Measurements from ENCODE around the gene DHRS4. TPM values are rescaled to one million over a fixed set of nuclear protein-coding genes. Genes with fewer than 3 reads are reported as not detected.

The DHRS4 gene
- total RNA-seq, 5 donors from 2014 or later (not counting 1 experiment from before 2014, with no cell fraction given), result 11.1 to 21.4 (median 17.5) TPM

DNA sequence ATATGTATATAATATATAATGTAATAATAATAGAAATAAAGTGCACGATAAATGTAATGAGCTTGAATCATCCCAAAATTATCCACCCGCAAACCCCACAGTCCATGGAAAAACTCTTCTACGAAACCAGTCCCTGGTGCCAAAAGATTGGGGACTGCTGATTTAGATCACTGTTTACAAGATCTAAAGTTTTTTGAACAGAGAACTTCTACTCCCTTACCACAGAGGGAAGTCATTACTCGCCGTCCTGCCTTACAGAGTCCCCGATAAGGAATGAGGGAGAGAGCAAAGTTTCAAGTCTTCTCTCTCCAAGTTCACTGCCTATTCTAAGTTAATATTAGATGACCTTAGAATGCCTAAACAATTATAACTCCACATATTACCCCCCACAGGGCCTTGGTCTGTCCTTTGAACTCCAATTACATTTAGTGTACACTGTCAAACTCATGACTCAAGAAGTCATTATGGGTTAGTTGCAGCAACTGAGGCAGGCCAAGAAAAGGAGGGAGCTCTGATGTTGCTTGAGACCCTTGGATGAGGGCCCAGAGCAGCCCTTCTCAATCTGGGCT, 21.8 kb upstream of the DHRS4 start:
- H3K27me3 Mint-ChIP-seq, result peaks cover 5 to 10% of the 10 kb centered on the region in 2 donors
- no CpG with 5 or more reads among the region's 6 CpGs for WGBS (ENCODE audit: insufficient coverage)
- H3K4me3 Mint-ChIP-seq, result no peak overlapping the region
- H3K9me3 Mint-ChIP-seq, result no peaks in the 10 kb centered on the region
- Histone ChIP-seq H3K4me3 (ENCODE audit: control insufficient read depth in 1 of 2, extremely low read depth in 1 of 2, low read length in 1 of 2) (no peak overlapping the region), H3K36me3 (ENCODE audit: control insufficient read depth in 2 of 2, extremely low read depth in 1 of 2, insufficient read depth in 1 of 2, low read length in 1 of 2) (no peaks in the 10 kb centered on the region), H3K4me1 (ENCODE audit: control insufficient read depth in 1 of 2, extremely low read depth in 1 of 2, insufficient read depth in 2 of 2, low read length in 2 of 2) (no peaks in the 10 kb centered on the region), H3K9me3 (no peaks in the 10 kb centered on the region), H3K27ac (ENCODE audit: low read length) (no peak overlapping the region), H3K27me3 (replicated peaks in 1 of 2; ENCODE audit: control insufficient read depth in 2 of 2, extremely low read depth in 1 of 2, insufficient read depth in 2 of 2, low read length in 1 of 2) (peaks cover 0 to 4% of the 10 kb centered on the region in 2 experiments)
- H3K27ac Mint-ChIP-seq, result no peak overlapping the region
- CTCF ChIA-PET, result interaction anchor here in 1 of 2 donors (0.9 to 1.7 kb wide), 3 partner anchors 12 to 343 kb away, joined by 4 to 6 read pairs (median 5); no protein-coding TSS in a partner anchor
- H3K4me1 Mint-ChIP-seq, result peaks cover 0 to 2% (median 0%) of the 10 kb centered on the region in 3 donors
- no peak for ATAC-seq (replicated peaks in 1 of 4)
- no peak for DNase-seq
- POLR2A ChIA-PET, result no interaction called here
- H3K36me3 Mint-ChIP-seq, result no peaks in the 10 kb centered on the region

DNA sequence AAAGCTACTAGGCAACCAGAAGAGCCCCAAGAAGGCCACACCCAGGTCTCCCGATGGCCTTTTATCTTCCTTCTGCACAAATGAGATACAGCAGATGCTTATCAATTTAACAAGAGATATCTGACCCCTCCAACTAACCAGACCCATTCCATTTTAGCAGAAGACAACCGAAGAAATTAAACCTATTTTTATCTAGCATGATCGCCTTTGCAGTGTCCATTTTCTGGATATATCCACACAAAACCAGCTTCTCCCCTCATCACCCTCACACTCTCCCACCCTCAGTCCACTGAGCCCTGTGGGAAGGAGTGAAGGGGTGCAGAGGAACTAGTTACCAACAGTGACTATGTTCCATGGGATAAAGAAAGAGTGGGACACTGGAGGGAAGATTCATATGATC, 20.9 kb upstream of the DHRS4 start:
- no peak overlapping the region for H3K4me3 Mint-ChIP-seq
- no peak overlapping the region for H3K27ac Mint-ChIP-seq
- H3K27me3 ChIP-seq (replicated peaks in 1 of 2; ENCODE audit: control insufficient read depth in 2 of 2, extremely low read depth in 1 of 2, insufficient read depth in 2 of 2, low read length in 1 of 2), result peaks cover 0 to 4% of the 10 kb centered on the region in 2 experiments
- POLR2A ChIA-PET, result no interaction called here
- no peaks in the 10 kb centered on the region for H3K9me3 Mint-ChIP-seq
- H3K27ac ChIP-seq (ENCODE audit: low read length), result no peak overlapping the region
- CTCF ChIA-PET, result interaction anchor here in 1 of 2 donors (0.5 kb wide), 1 partner anchor 342 kb away, joined by 8 read pairs; no protein-coding TSS in a partner anchor
- H3K36me3 Mint-ChIP-seq, result no peaks in the 10 kb centered on the region
- no peaks in the 10 kb centered on the region for H3K4me1 ChIP-seq (ENCODE audit: control insufficient read depth in 1 of 2, extremely low read depth in 1 of 2, insufficient read depth in 2 of 2, low read length in 2 of 2)
- DNase-seq, result no peak
- H3K4me1 Mint-ChIP-seq, result peaks cover 0 to 2% (median 0%) of the 10 kb centered on the region in 3 donors
- H3K36me3 ChIP-seq (ENCODE audit: control insufficient read depth in 2 of 2, extremely low read depth in 1 of 2, insufficient read depth in 1 of 2, low read length in 1 of 2), result no peaks in the 10 kb centered on the region
- no peak overlapping the region for H3K4me3 ChIP-seq (ENCODE audit: control insufficient read depth in 1 of 2, extremely low read depth in 1 of 2, low read length in 1 of 2)
- peaks cover 5 to 10% of the 10 kb centered on the region in 2 donors for H3K27me3 Mint-ChIP-seq
- H3K9me3 ChIP-seq, result no peaks in the 10 kb centered on the region
- ATAC-seq (replicated peaks in 1 of 4), result no peak
- WGBS (ENCODE audit: insufficient coverage), result 100% methylated on average over 1 of the region's 3 CpGs

DNA sequence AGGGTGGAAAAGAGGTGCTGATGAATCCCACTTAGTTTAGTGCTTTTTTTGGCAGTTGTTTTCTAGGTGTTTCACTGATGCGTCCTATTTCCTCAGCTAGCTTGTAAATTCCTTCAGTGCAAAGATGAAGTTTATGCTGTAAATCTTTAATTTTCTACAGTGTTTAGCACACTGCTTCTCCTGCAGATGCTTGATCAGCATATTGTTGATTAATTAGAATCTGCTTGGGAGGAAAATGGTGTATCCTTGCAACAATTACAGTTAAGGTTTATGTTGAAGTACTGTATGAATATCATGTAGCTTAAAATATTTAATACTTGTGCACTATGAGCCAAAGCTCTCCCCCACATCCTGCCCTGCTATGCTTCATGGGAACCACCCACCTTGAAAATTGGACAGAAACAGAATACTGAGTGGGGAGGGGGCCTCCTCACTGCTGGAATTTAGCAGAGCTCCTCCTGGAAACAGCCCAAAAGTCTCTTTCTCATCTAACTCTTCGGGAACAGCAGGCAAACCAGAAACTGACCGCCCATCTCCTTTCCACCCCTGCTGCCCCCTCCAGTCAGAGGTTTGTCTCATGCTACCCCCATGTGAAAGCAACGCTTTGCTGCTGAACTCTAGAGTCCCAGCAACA, 20.3 kb upstream of the DHRS4 start:
- H3K36me3 Mint-ChIP-seq, result no peaks in the 10 kb centered on the region
- H3K4me1 ChIP-seq (ENCODE audit: control insufficient read depth in 1 of 2, extremely low read depth in 1 of 2, insufficient read depth in 2 of 2, low read length in 2 of 2), result no peaks in the 10 kb centered on the region
- H3K27me3 Mint-ChIP-seq, result peaks cover 5 to 10% of the 10 kb centered on the region in 2 donors
- H3K4me3 Mint-ChIP-seq, result no peak overlapping the region
- H3K27ac Mint-ChIP-seq, result no peak overlapping the region
- no peak for ATAC-seq (replicated peaks in 1 of 4)
- H3K27ac ChIP-seq (ENCODE audit: low read length), result no peak overlapping the region
- POLR2A ChIA-PET, result no interaction called here
- DNase-seq, result no peak
- peaks cover 0 to 4% of the 10 kb centered on the region in 2 experiments for H3K27me3 ChIP-seq (replicated peaks in 1 of 2; ENCODE audit: control insufficient read depth in 2 of 2, extremely low read depth in 1 of 2, insufficient read depth in 2 of 2, low read length in 1 of 2)
- WGBS (ENCODE audit: insufficient coverage), result 75% methylated on average over 3 of the region's 4 CpGs
- no peaks in the 10 kb centered on the region for H3K36me3 ChIP-seq (ENCODE audit: control insufficient read depth in 2 of 2, extremely low read depth in 1 of 2, insufficient read depth in 1 of 2, low read length in 1 of 2)
- CTCF ChIA-PET, result interaction anchor here in 1 of 2 donors (0.5 kb wide), 1 partner anchor 343 kb away, joined by 8 read pairs; no protein-coding TSS in a partner anchor
- no peaks in the 10 kb centered on the region for H3K9me3 ChIP-seq
- H3K4me3 ChIP-seq (ENCODE audit: control insufficient read depth in 1 of 2, extremely low read depth in 1 of 2, low read length in 1 of 2), result no peak overlapping the region
- H3K4me1 Mint-ChIP-seq, result peaks cover 0 to 2% (median 0%) of the 10 kb centered on the region in 3 donors
- no peaks in the 10 kb centered on the region for H3K9me3 Mint-ChIP-seq

DNA sequence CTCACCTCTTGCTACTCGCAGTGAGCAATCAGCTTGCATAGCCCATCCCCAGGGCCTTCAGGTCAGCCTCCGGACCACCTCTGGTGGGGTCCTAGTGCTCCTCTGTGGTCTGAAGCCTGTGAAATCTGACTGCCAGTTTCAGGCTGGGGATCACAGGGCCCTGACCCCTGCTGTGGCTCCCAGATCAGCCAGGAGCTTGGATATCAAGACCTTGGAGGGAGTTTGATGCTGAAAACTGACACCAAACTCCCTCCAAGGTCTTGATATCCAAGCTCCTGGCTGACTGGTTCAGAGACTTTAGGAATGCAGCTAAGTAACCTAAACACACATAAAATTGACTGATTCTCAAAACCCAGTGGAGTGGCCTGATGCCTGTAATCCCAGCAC, 19.8 kb upstream of the DHRS4 start:
- Mint-ChIP-seq H3K36me3 (no peaks in the 10 kb centered on the region), H3K4me1 (peaks cover 0 to 2% (median 0%) of the 10 kb centered on the region in 3 donors), H3K9me3 (no peaks in the 10 kb centered on the region), H3K27me3 (peaks cover 5 to 10% of the 10 kb centered on the region in 2 donors), H3K27ac (no peak overlapping the region), H3K4me3 (no peak overlapping the region)
- ChIA-PET POLR2A (no interaction called here), CTCF (no interaction called here)
- Histone ChIP-seq H3K9me3 (no peaks in the 10 kb centered on the region), H3K36me3 (ENCODE audit: control insufficient read depth in 2 of 2, extremely low read depth in 1 of 2, insufficient read depth in 1 of 2, low read length in 1 of 2) (no peaks in the 10 kb centered on the region), H3K4me3 (ENCODE audit: control insufficient read depth in 1 of 2, extremely low read depth in 1 of 2, low read length in 1 of 2) (no peak overlapping the region), H3K27ac (ENCODE audit: low read length) (no peak overlapping the region), H3K4me1 (ENCODE audit: control insufficient read depth in 1 of 2, extremely low read depth in 1 of 2, insufficient read depth in 2 of 2, low read length in 2 of 2) (no peaks in the 10 kb centered on the region), H3K27me3 (replicated peaks in 1 of 2; ENCODE audit: control insufficient read depth in 2 of 2, extremely low read depth in 1 of 2, insufficient read depth in 2 of 2, low read length in 1 of 2) (peaks cover 0 to 4% of the 10 kb centered on the region in 2 experiments)
- ATAC-seq (replicated peaks in 1 of 4) (no peak), DNase-seq (no peak)
- 92% methylated on average over 2 of the region's 2 CpGs for WGBS (ENCODE audit: insufficient coverage)

DNA sequence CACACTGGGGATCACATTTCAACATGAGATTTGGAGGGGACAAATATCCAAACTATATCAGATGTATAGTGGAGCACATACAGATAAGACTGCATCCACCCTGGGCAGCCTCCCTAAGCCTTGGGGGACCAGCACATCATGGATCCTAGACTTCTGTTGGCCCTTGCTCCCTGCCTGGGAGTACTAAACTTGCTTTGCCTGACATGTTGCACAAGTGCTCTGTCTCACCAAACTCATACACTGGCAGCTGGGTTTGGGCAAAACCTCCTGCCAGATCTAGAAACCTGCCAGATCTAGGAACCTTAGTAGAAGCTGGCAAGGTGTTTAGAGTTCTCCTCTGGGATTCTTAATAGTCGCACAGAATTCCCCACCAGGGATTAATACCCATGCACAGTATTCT, 18.4 kb upstream of the DHRS4 start:
- no peak overlapping the region for H3K27ac ChIP-seq (ENCODE audit: low read length)
- peaks cover 5 to 6% of the 10 kb centered on the region in 2 donors for H3K27me3 Mint-ChIP-seq
- no peak overlapping the region for H3K27ac Mint-ChIP-seq
- H3K36me3 ChIP-seq (ENCODE audit: control insufficient read depth in 2 of 2, extremely low read depth in 1 of 2, insufficient read depth in 1 of 2, low read length in 1 of 2), result peaks cover 0 to 3% of the 10 kb centered on the region in 2 donors
- H3K9me3 Mint-ChIP-seq, result no peaks in the 10 kb centered on the region
- peaks cover 0 to 4% of the 10 kb centered on the region in 2 experiments for H3K27me3 ChIP-seq (replicated peaks in 1 of 2; ENCODE audit: control insufficient read depth in 2 of 2, extremely low read depth in 1 of 2, insufficient read depth in 2 of 2, low read length in 1 of 2)
- H3K9me3 ChIP-seq, result no peaks in the 10 kb centered on the region
- no peaks in the 10 kb centered on the region for H3K4me1 Mint-ChIP-seq
- no peak for ATAC-seq (replicated peaks in 1 of 4)
- no peak overlapping the region for H3K4me3 Mint-ChIP-seq
- no peak overlapping the region for H3K4me3 ChIP-seq (ENCODE audit: control insufficient read depth in 1 of 2, extremely low read depth in 1 of 2, low read length in 1 of 2)
- no CpG with 5 or more reads among the region's 1 CpG for WGBS (ENCODE audit: insufficient coverage)
- ChIA-PET POLR2A (no interaction called here), CTCF (no interaction called here)
- H3K4me1 ChIP-seq (ENCODE audit: control insufficient read depth in 1 of 2, extremely low read depth in 1 of 2, insufficient read depth in 2 of 2, low read length in 2 of 2), result no peaks in the 10 kb centered on the region
- peaks cover 9% of the 10 kb centered on the region for H3K36me3 Mint-ChIP-seq
- no peak for DNase-seq

DNA sequence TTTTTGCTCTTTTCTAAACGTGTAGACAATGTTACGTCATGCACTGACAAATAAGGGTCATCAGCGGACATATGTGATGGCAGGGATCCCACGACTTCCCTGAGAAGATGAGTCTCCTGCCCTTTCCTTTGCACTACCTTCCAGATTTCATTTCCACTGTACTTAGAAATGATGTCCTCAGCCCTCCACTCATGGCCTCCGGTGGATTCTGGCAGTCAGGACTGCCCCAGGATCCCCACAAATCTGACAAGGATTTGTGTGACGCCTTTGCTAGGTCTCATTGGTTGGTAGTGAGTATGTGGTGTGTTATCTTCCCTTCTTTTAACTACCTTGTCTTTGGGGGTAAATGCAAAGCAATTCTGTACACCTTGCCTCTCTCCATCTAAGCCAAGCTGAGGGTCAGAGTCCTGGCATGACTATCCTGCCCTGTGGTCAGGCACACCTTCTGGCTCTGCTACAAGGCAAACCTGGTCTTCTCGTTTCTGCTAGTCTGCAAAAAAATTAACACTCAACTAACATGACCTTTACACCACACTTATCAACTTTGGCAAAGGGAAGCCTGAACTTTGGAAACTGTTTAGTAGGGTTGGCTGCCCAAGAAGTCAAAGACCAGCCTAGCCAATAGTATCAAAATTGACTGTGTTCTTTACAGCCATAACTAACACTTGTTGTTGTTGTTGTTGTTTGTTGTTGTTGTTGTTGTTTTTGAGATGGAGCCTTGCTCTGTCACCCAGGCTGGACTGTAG, 17.3 kb upstream of the DHRS4 start:
- Histone ChIP-seq H3K4me1 (ENCODE audit: control insufficient read depth in 1 of 2, extremely low read depth in 1 of 2, insufficient read depth in 2 of 2, low read length in 2 of 2) (no peaks in the 10 kb centered on the region), H3K36me3 (ENCODE audit: control insufficient read depth in 2 of 2, extremely low read depth in 1 of 2, insufficient read depth in 1 of 2, low read length in 1 of 2) (peaks cover 4 to 10% of the 10 kb centered on the region in 2 donors), H3K4me3 (ENCODE audit: control insufficient read depth in 1 of 2, extremely low read depth in 1 of 2, low read length in 1 of 2) (no peak overlapping the region), H3K27ac (ENCODE audit: low read length) (no peak overlapping the region), H3K27me3 (replicated peaks in 1 of 2; ENCODE audit: control insufficient read depth in 2 of 2, extremely low read depth in 1 of 2, insufficient read depth in 2 of 2, low read length in 1 of 2) (peaks cover 0 to 4% of the 10 kb centered on the region in 2 experiments), H3K9me3 (no peaks in the 10 kb centered on the region)
- ATAC-seq (replicated peaks in 1 of 4) (no peak), DNase-seq (no peak)
- POLR2A ChIA-PET, result no interaction called here
- Mint-ChIP-seq H3K4me3 (no peak overlapping the region), H3K4me1 (no peaks in the 10 kb centered on the region), H3K36me3 (peaks cover 16% of the 10 kb centered on the region), H3K27ac (no peak overlapping the region), H3K27me3 (peaks cover 5 to 6% of the 10 kb centered on the region in 2 donors), H3K9me3 (no peaks in the 10 kb centered on the region)
- CTCF ChIA-PET, result interaction anchor here in 1 of 2 donors (0.7 kb wide), 1 partner anchor 593 kb away, joined by 4 read pairs; no protein-coding TSS in a partner anchor
- 77% methylated on average over 4 of the region's 7 CpGs for WGBS (ENCODE audit: insufficient coverage)

Measured in T-cell (primary cell).